NCI-H128 (cell line): ENCODE results near the gene RRP1B.
"Not testable (repeated sequence)": the region's sequence is repeated elsewhere in the genome, so short reads cannot be mapped to it uniquely, and the experiment has no call there.

Experiments
- DNase-seq: peaks from one replicate; lab custom pipeline; 2025; ENCODE audit not compliant: unreplicated experiment; lab: John Stamatoyannopoulos, UW

Gene RRP1B

GRCh38 chr21:43659136-43660000 lies at the start of gene RRP1B, which contains the start of gene HSF2BP:
TSS of gene RRP1B (plus strand) at chr21:43659560. CDS start at chr21:43659665, 105 bp downstream.
TSS of gene HSF2BP (minus strand) at chr21:43659488. CDS start at chr21:43658096, 1,392 bp downstream.
- peak; percentile 56 for DNase-seq

GRCh38 chr21:43611598-43612369 lies 47.6 kb upstream of the RRP1B start:
- DNase-seq, result no peak

- no peak for DNase-seq
Measured at GRCh38 chr21:43613755-43614638, 45.4 kb upstream of the RRP1B start.

- DNase-seq, result no peak
Measured at GRCh38 chr21:43614839-43615238, 44.5 kb upstream of the RRP1B start.

GRCh38 chr21:43616861-43617260 lies 42.5 kb upstream of the RRP1B start:
- not testable (repeated sequence) for DNase-seq

GRCh38 chr21:43618940-43619339 lies 40.4 kb upstream of the RRP1B start:
- no peak for DNase-seq

- DNase-seq, result no peak
Measured at GRCh38 chr21:43619344-43619743, 40.0 kb upstream of the RRP1B start.

GRCh38 chr21:43619856-43620255 lies 39.5 kb upstream of the RRP1B start:
- no peak for DNase-seq

GRCh38 chr21:43622796-43623195 lies 36.6 kb upstream of the RRP1B start:
- DNase-seq, result no peak

GRCh38 chr21:43623588-43623987 lies 35.8 kb upstream of the RRP1B start:
- no peak for DNase-seq

GRCh38 chr21:43624339-43624738 lies 35.0 kb upstream of the RRP1B start:
- no peak for DNase-seq

GRCh38 chr21:43626390-43626789 lies 33.0 kb upstream of the RRP1B start:
- no peak for DNase-seq

- DNase-seq, result no peak
Measured at GRCh38 chr21:43627527-43627926, 31.8 kb upstream of the RRP1B start.

GRCh38 chr21:43631411-43632107 lies 27.8 kb upstream of the RRP1B start:
- no peak for DNase-seq

GRCh38 chr21:43632373-43632905 lies 26.9 kb upstream of the RRP1B start:
- no peak for DNase-seq

GRCh38 chr21:43634618-43635017 lies 24.7 kb upstream of the RRP1B start:
- no peak for DNase-seq

- no peak for DNase-seq
Measured at GRCh38 chr21:43635436-43635835, 23.9 kb upstream of the RRP1B start.

- DNase-seq, result no peak
Measured at GRCh38 chr21:43637530-43638158, 21.7 kb upstream of the RRP1B start.

- DNase-seq, result no peak
Measured at GRCh38 chr21:43639470-43640353, 19.6 kb upstream of the RRP1B start.
